Duodenal mucosa (tissue), 2 donors: Measurements from ENCODE around the gene SH3PXD2A.

Experiments used
- H3K27ac ChIP-seq: one replicate; pipeline ENCODE4 v1.7.0; 2013; ENCODE audit warnings: low read depth, low read length
- H3K27me3 ChIP-seq, 2 donors: one replicate each; pipeline ENCODE4 v1.7.0; 2013; ENCODE audit warnings: low read length in 2 of 2, control low read depth in 1 of 2; ENCODE audit not compliant: insufficient read depth in 2 of 2, control insufficient read depth in 1 of 2
- H3K36me3 ChIP-seq, 2 donors: one replicate each; pipeline ENCODE4 v1.7.0; 2013; ENCODE audit warnings: low read length in 2 of 2, control low read depth in 1 of 2; ENCODE audit not compliant: insufficient read depth in 2 of 2, control insufficient read depth in 1 of 2
- H3K4me1 ChIP-seq, 2 donors: one replicate each; pipeline ENCODE4 v1.7.0; 2013; ENCODE audit warnings: low read length in 2 of 2, control low read depth in 1 of 2; ENCODE audit not compliant: insufficient read depth in 2 of 2, control insufficient read depth in 1 of 2
- H3K4me3 ChIP-seq, 2 donors: one replicate each; pipeline ENCODE4 v1.7.0; 2013; ENCODE audit warnings: low read length in 2 of 2, low read depth in 1 of 2
- H3K9ac ChIP-seq, 2 donors: one replicate each; pipeline ENCODE4 v1.7.0; 2013; ENCODE audit warnings: low read length in 2 of 2, low read depth in 1 of 2
- H3K9me3 ChIP-seq, 2 donors: one replicate each; pipeline ENCODE4 v1.7.0; 2013; ENCODE audit warnings: low read length in 2 of 2, control low read depth in 1 of 2; ENCODE audit not compliant: control insufficient read depth in 1 of 2

SH3PXD2A gene

DNA sequence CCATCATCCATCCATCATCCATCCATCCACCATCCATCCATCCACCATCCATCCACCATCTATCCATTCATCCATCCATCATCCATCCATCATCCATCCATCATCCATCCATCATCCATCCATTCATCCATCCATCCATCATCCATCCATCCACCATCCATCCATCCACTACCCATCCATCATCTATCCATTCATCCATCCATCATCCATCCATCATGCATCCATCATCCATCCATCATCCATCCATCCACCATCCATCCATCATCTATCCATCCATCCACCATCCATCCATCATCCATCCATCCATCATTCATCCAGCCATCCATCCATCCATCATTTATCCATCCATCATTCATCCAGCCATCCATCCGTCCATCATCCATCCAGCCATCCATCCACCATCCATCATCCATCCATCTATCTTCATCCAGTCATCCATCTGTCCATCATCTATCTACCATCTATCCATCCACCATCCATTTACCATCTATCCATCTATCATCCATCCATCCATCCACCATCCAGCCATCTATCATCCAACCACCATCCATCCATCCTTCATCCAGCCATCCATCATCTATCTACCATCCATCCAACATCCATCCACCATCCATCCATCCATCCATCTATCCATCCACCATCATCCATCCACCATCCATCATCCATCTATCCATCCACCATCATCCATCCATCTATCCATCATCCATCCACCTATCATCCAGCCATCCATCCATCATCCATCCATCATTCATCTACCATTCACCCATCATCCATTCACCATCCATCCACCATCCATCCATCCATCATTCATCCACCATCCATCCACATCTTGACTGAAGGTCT, 153.8 kb downstream of the SH3PXD2A start:
- peaks cover 2 to 3% of the 10 kb centered on the region in 2 donors for H3K4me1 ChIP-seq
- H3K27ac ChIP-seq: no peak overlapping the region
- H3K27me3 ChIP-seq: no peaks in the 10 kb centered on the region

DNA sequence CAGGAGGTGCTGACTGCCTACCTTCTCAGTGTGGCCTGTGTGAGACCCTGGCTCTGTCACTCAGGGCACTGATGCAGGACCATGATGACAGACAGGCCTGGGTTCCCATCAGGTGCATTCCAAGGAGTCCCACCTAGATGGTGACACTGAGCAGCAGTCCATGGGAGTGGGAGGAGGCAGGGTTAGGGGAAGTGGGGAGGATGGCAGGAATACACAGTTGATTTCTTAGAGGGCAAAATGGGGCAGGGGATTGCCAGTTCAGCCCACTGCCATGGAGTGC, 155.0 kb downstream of the SH3PXD2A start:
- Histone ChIP-seq H3K4me1 (peaks cover 14 to 15% of the 10 kb centered on the region in 2 donors), H3K27ac (no peak overlapping the region), H3K9ac (no peak overlapping the region)

More for the DNA sequence above, 153.8 kb downstream of the SH3PXD2A start:
- H3K9ac ChIP-seq: no peak overlapping the region
- no peak overlapping the region for H3K4me3 ChIP-seq
- no peaks in the 10 kb centered on the region for H3K36me3 ChIP-seq
- H3K9me3 ChIP-seq: no peaks in the 10 kb centered on the region

DNA sequence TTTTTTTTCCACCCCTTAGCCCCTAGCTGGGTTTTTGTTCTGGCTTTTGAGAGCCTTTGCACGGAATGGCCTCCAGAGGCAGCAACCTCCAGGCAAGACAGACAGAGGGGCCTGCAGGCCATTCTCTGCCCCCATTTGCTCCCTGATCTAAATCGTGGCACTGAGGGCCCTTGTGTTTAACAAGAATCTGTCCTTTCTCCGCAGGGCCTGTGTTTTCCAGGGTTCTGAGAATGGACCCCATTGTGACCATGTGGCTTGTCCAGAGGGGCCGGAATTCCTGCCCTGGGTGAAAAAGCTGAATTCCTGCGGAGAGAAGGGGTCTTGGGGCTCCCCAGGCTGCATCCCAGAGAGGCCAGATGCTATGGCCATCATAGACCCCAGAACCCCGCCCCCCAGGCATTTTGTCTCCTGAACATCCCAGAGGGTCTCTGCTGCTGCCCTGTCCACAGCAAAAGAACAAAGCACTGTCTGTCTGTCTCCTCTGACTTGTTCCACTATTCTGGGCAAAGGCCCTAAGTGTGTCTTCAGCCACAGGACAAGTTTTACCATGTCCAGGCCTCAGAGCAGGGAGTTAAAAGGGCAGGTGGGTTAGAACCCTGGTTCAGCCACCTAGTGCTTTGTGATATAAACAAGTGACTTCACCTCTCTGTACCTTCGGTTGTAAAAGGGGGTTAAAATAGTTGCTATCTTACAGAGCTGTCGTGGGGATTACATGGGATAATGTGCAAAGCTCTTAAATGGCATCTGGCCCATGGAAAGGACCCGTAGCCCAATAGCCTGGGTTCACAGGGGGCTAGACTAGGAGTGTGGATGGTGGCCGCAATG, 155.6 kb downstream of the SH3PXD2A start:
- no peak overlapping the region for H3K27ac ChIP-seq
- H3K4me3 ChIP-seq: no peak overlapping the region
- no peak overlapping the region for H3K9ac ChIP-seq
- no peaks in the 10 kb centered on the region for H3K9me3 ChIP-seq
- peaks cover 20% of the 10 kb centered on the region in 2 donors for H3K4me1 ChIP-seq
- H3K36me3 ChIP-seq: no peaks in the 10 kb centered on the region
- no peaks in the 10 kb centered on the region for H3K27me3 ChIP-seq

More for the DNA sequence above, 155.0 kb downstream of the SH3PXD2A start:
- Histone ChIP-seq H3K36me3 (no peaks in the 10 kb centered on the region), H3K27me3 (no peaks in the 10 kb centered on the region), H3K9me3 (no peaks in the 10 kb centered on the region), H3K4me3 (no peak overlapping the region)

DNA sequence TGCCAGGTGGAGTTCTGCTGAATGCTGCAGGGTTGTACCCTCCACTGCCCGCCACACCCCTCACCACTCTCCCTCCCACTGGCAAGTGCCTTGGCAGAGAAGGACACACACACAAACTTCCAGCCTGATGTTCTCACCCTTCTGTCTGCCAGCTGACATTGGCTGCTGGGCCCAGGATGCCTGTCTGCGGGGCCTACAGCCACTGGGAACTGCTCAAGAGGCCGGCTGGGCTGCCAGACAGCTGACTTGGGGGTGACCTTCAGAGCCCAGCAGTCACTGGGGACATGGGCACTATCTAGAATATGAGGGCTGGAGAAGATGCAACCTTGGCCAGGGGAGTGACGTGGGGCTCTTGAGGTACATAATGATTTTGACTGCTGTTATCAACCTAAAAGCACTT, 157.1 kb downstream of the SH3PXD2A start:
- Histone ChIP-seq H3K4me1 (peaks cover 34 to 36% of the 10 kb centered on the region in 2 donors), H3K27ac (no peak overlapping the region), H3K36me3 (no peaks in the 10 kb centered on the region), H3K9ac (no peak overlapping the region), H3K27me3 (no peaks in the 10 kb centered on the region), H3K9me3 (no peaks in the 10 kb centered on the region), H3K4me3 (no peak overlapping the region)

DNA sequence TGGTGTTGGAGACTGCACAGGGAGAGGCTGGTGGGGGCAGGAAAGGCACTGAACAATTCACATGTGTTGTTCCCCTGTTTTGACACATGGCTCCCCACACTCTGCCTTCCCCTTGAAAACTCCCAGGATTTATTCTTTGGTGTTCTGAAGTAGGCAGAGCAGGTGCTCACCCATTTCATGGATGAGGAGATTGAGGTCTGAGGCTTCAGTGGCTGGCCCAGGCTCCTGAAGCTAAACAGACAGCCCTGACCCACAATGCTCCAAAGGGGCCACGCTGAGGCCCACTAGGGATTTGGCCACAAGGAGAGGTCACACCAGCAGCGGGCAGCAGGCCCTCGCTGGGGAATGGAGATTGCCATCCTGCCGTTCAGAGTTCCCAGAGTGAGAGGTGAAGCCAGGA, 157.6 kb downstream of the SH3PXD2A start:
- Histone ChIP-seq H3K27me3 (no peaks in the 10 kb centered on the region), H3K9ac (no peak overlapping the region), H3K9me3 (no peaks in the 10 kb centered on the region), H3K27ac (no peak overlapping the region), H3K4me1 (peaks cover 34 to 37% of the 10 kb centered on the region in 2 donors), H3K4me3 (no peak overlapping the region), H3K36me3 (no peaks in the 10 kb centered on the region)

DNA sequence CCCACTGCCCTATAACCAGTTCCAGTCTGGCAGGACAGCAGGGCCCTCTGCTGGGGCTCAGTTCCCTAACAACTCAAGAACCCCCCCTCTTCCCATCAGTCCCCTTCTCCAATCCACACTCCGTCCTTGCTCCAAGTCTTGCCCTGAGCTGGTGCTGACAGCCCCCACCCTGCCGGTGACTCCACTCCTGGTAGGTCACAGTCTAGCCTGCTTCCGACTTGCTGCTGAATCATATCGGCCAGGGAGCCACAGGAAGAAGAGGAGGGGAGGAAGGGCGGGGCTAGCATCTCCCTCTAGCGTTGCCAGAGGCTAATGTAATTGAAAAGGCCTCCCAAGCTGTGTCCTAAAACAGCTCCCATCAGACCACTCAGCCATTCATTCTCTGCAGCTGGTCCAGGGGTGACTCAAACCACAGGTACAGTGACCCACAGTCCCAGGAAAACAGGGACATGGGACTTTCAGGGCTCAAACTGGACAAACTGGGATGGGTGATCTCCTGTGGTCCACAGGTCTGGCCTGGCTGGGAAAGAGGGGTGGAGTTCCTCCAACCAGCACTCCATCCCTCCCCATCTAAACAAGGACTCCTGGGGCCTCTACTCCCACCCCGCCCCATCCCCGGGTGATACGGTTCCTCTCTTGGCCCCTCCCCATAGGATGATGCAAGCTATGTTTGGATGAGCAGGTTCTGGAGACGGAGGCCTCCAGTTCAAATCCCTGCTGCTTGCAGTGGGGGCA, 158.8 kb downstream of the SH3PXD2A start:
- H3K27me3 ChIP-seq: no peaks in the 10 kb centered on the region
- no peaks in the 10 kb centered on the region for H3K36me3 ChIP-seq
- H3K4me1 ChIP-seq: peaks cover 38 to 41% of the 10 kb centered on the region in 2 donors
- peak overlapping the region; percentile 5 to 38 for H3K4me3 ChIP-seq
- no peaks in the 10 kb centered on the region for H3K9me3 ChIP-seq
- H3K9ac ChIP-seq: no peak overlapping the region
- H3K27ac ChIP-seq: peak overlapping the region; percentile 5

DNA sequence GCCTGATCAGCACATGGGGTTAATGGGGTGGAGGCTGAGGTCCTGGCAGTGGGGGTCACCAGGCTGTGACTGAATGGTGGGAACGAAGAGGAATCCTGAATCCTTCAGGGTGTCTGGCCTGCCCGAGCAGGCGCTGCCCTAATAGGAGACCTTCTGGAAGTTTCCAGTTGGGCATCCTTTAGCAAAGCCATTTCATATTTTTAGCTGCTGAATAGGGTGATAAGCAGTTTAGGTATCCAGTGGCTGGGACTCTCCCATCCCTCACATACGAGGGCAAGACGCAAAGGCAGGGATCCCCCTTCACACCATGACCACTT, 159.3 kb downstream of the SH3PXD2A start:
- Histone ChIP-seq H3K27me3 (no peaks in the 10 kb centered on the region), H3K9me3 (no peaks in the 10 kb centered on the region), H3K27ac (peak overlapping the region; percentile 5), H3K4me3 (peak overlapping the region; percentile 5 to 38), H3K36me3 (no peaks in the 10 kb centered on the region), H3K4me1 (peaks cover 43 to 45% of the 10 kb centered on the region in 2 donors), H3K9ac (no peak overlapping the region)

DNA sequence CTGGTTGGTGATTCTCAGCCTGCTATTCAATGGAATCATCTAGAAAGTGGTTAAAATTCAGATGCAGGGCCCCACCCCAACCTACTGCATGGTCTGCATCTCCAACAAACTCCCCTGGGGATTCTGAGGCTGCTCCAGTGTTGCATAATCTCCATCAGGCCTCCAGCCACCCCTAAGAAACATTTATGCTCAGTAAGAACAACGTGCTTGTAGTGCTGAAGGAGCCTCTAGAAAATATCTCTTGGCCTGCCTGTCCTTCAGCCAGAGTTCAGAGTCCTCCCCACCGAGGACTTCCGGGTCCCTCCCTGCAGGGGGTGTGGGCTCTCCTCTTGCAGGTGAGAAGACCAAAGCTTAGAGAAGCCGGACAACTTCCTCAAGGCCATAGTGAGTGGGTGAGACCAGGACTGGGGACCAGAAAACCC, 159.8 kb downstream of the SH3PXD2A start:
- H3K9ac ChIP-seq: no peak overlapping the region
- peaks cover 45% of the 10 kb centered on the region in 2 donors for H3K4me1 ChIP-seq

DNA sequence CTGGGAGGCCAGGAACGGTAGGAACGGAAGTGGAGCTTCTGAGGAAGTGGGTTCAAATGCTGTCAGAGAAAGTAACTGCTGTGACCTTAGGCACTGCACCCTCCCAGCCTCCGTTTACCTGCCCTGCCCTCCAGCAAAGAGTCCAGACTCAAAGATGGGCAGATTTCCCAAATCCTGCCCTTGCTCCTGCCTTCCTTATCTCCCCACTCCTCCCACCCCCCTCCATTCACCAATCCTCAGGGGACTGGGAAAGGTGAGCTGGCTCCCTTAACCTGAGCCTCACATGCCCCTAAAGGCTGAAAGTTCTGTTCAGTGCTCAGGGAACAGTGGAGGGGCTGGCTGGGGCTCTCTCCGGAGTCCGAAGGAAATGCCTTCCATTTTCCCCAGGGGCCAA, 161.6 kb downstream of the SH3PXD2A start:
- H3K4me3 ChIP-seq: peak overlapping the region; percentile 57 to 70
- no peaks in the 10 kb centered on the region for H3K9me3 ChIP-seq
- peaks cover 45 to 46% of the 10 kb centered on the region in 2 donors for H3K4me1 ChIP-seq
- H3K27me3 ChIP-seq: no peaks in the 10 kb centered on the region
- no peak overlapping the region for H3K27ac ChIP-seq
- peak overlapping the region; percentile 10 to 15 for H3K9ac ChIP-seq
- no peaks in the 10 kb centered on the region for H3K36me3 ChIP-seq

More for the DNA sequence above, 159.8 kb downstream of the SH3PXD2A start:
- H3K4me3 ChIP-seq: peak overlapping the region in 1 of 2 donors; percentile 5
- no peaks in the 10 kb centered on the region for H3K36me3 ChIP-seq
- H3K27me3 ChIP-seq: no peaks in the 10 kb centered on the region
- no peak overlapping the region for H3K27ac ChIP-seq
- H3K9me3 ChIP-seq: no peaks in the 10 kb centered on the region
